Skeletal muscle tissue (tissue), 4 donors: ENCODE measurements around the gene MAPK1IP1L. TPM values are rescaled to one million over a fixed set of nuclear protein-coding genes. Genes with fewer than 3 reads are reported as not detected.

Experiments used
- H3K27ac ChIP-seq: one replicate; pipeline ENCODE4 v1.7.0; 2013; ENCODE audit warnings: mild to moderate bottlenecking, low read depth, low read length, inconsistent platforms
- H3K27me3 ChIP-seq, 3 donors: one replicate each; pipeline ENCODE4 v1.7.0; 2013; ENCODE audit warnings: low read length in 3 of 3; ENCODE audit not compliant: control insufficient read depth in 3 of 3, insufficient read depth in 3 of 3
- H3K36me3 ChIP-seq, 3 donors: one replicate each; pipeline ENCODE4 v1.7.0; 2013; ENCODE audit warnings: low read length in 3 of 3; ENCODE audit not compliant: control insufficient read depth in 3 of 3, insufficient read depth in 3 of 3
- H3K4me1 ChIP-seq, 3 donors: one replicate each; pipeline ENCODE4 v1.7.0; 2013; ENCODE audit warnings: low read length in 3 of 3, mild to moderate bottlenecking in 3 of 3; ENCODE audit not compliant: control insufficient read depth in 3 of 3, insufficient read depth in 3 of 3
- H3K4me3 ChIP-seq, 3 donors: one replicate each; pipeline ENCODE4 v1.7.0; 2013; ENCODE audit warnings: low read length in 3 of 3
- H3K9ac ChIP-seq, 3 donors: one replicate each; pipeline ENCODE4 v1.7.0; 2013; ENCODE audit warnings: low read length in 3 of 3, mild to moderate bottlenecking in 3 of 3, moderate library complexity in 2 of 3, low read depth in 1 of 3
- H3K9me3 ChIP-seq, 3 donors: one replicate each; pipeline ENCODE4 v1.7.0; 2013; ENCODE audit warnings: low read length in 3 of 3; ENCODE audit not compliant: control insufficient read depth in 3 of 3
- total RNA-seq: library from RNA; depleted of rRNA; stranded (reverse); fragments of >200 nt; gene quantifications from one replicate; pipeline ENCODE4 v1.2.3, GENCODE V29; 2014
- donor health status: Osteomylitis.

MAPK1IP1L gene
- total RNA-seq, 1 donor from 2014 or later, result 20.9 TPM

DNA sequence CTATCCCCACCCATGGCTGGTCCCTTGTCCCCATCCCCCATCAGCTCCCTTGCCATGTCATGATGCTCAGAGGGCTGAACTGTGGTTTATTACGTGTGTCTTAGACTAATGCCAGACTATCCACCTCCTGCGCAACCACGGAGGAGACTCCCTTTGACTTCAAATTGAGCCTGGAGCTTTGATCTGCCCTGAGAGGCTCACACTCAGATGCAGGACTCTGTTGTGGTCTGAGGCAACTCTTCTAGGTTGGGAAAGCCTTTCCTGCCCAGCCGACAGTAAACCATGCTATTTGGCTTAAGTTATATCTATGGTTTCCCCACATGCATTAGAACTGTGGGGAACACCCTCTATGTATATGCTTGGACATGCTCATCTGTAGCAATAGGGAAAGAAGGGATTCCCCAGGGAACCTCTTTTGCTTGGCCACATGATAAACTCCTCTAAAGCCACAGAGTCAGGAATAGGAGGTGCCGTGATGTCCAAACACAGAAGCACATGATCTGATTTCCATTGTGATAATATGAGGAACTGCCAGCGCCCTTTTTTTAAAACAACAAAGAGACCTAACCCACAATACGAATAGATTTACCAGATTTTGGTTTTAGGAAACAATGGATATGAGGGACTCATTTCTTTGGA lies 66.5 kb downstream of the MAPK1IP1L start:
- no peak overlapping the region for H3K4me3 ChIP-seq
- H3K27me3 ChIP-seq, result no peaks in the 10 kb centered on the region
- H3K27ac ChIP-seq, result peak overlapping the region; percentile 84
- no peaks in the 10 kb centered on the region for H3K9me3 ChIP-seq
- no peaks in the 10 kb centered on the region for H3K36me3 ChIP-seq
- peaks cover 8 to 26% (median 13%) of the 10 kb centered on the region in 3 donors for H3K4me1 ChIP-seq
- no peak overlapping the region for H3K9ac ChIP-seq

DNA sequence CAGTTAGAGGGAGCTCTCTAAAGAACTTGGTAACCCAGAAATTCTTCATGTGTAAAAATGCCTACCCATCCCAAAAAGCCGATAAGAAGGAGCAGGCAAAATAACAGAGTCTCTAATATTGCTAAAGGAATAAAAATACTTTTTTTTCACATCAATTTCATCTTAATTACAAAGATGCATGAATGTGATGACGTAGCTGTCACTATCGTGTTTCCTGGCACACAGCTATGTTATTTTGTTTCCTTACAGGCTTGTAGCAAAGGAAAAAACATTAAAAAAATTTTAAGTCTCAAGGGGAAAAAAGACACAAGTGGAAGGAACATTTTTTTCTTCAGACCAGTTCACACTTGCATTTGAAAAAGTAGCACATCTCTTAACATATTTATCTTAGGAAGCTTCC lies 67.3 kb downstream of the MAPK1IP1L start:
- Histone ChIP-seq H3K4me3 (no peak overlapping the region), H3K9ac (peak overlapping the region in 1 of 3 donors; percentile 32), H3K4me1 (peaks cover 14 to 28% (median 14%) of the 10 kb centered on the region in 3 donors), H3K36me3 (no peaks in the 10 kb centered on the region), H3K27me3 (no peaks in the 10 kb centered on the region), H3K9me3 (no peaks in the 10 kb centered on the region), H3K27ac (peak overlapping the region; percentile 84)

Other genes starting within 250 kb of the MAPK1IP1L start
- gene GCH1, start 148.8 kb upstream of the MAPK1IP1L start, total RNA-seq, result 9.9 TPM
- 9.4 TPM for gene WDHD1, start 24.5 kb upstream of the MAPK1IP1L start, total RNA-seq
- 9.4 TPM for gene SOCS4, start 24.4 kb upstream of the MAPK1IP1L start, total RNA-seq
- 32.4 TPM for gene LGALS3, start 77.6 kb downstream of the MAPK1IP1L start, total RNA-seq
- 4.2 TPM for gene DLGAP5, start 139.9 kb downstream of the MAPK1IP1L start, total RNA-seq
- gene FBXO34, start 219.8 kb downstream of the MAPK1IP1L start, total RNA-seq, result 24.5 TPM